Measurements from ENCODE around the gene WDFY2.
"Not testable (repeated sequence)": the region's sequence is repeated elsewhere in the genome, so short reads cannot be mapped to it uniquely, and the experiment has no call there.

The WDFY2 gene

DNA sequence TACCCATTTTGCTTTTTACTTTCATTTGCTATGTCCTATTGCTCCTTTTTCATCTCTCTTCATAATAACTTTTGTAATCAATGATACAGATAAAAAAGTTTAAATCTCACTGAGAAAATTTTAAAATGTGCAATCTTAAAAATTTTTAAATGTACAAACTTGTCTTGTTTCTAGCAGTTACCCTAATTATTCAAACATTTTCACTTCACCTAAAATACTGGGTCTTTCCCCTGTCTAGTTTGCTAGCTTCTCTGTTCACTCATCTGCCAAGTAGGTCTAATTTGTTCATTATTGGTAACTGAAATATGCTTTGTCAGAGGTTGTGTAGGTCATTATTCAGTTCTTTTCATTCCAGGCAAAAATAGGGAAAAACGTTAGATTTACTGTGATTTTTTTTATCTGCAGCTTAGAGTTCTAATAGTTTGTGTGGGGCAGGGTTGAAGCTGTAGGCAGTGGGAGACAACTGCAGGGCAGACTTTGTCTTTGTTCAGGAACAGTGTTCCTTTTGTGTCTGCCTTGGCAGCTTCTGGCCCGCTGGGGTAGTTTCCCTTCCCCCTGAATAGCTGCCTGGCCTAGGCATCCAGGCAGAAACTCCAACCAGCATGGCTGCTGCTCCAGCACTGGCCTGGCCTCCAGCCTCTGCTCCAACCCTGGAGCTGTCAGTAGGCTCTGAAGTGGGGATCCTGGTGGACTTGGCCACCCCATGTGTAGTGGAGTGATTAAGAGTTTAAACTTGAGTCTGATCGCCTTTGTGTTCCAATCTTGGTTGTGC lies 48.5 kb downstream of the WDFY2 start:
- DNase-seq (ENCODE audit: low read depth): no peak

DNA sequence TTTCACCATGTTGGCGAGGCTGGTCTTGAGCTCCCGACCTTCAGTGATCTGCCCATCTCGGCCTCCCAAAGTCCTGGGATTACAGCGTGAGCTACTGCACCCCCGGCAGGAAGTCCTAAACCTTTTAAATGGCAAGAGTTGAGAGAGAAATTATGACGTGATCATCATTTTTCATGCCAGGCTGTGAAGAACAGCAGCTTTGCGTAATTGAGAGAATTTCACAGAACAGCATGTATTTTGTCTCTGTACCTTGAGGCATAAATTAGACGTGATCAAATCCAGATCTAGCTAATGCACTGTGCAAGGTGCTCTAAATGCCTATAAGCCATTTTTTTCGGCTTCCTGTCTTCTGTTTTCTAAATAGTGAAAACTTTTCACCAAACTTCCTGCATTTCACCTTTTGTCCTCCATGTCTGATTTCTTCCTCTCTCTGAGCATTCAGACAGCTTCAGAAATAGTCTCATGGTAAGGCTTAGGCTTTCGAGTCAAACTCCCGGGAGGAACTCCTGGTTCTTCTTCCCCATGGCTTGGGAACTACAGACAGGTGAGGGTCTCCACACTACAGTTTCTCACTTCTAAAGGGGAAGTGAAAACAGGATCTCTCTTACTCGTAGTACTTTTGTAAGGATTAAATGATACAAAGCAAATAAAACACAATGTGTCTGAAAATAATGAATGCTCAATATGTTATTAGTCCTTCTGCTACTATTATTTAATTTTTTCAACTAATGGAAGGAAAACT lies 51.0 kb downstream of the WDFY2 start:
- no peak for DNase-seq (ENCODE audit: low read depth)

DNA sequence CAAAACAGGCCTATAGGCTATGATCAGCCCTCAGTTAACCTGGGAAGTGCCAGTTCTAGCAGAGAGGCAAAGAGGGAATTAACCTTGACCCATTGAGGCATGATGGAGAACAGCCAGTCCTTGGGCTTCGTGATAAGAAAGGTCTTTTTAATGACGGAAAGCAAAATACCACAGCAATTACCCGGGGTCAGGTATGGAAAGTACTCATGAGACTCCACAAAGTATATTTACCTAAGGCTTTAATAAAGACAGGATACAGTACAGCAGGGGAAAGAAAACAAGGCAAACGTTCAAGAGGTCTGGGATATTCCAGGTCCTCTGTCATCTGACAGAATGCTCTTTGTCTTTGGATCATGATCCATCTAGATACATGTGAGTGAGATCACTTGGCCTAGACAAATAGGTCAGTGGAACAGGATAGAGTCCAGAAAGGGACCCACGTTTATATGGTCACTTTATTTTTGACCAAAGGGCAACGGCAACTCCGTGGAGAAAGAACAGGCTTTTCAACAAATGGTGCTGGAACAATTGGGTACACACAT lies 52.2 kb downstream of the WDFY2 start:
- DNase-seq (ENCODE audit: low read depth): no peak

DNA sequence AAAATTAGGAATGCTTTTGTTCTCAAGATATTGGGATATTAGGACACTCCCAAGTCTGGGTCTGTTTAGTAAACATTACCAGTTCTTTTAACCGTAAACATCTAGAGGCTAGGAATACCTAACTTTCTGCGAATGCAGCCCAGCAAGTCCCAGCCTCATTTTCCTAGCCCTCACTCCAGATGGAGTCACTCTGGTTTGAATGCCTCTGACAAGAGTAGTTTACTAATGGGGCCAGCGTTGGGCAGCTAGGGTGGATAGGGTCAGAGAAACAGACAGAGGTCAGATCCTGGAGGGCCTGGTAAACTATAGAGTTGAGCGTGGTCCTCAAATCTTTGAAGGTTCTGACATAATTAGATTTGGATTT lies 53.6 kb downstream of the WDFY2 start:
- DNase-seq (ENCODE audit: low read depth): no peak

DNA sequence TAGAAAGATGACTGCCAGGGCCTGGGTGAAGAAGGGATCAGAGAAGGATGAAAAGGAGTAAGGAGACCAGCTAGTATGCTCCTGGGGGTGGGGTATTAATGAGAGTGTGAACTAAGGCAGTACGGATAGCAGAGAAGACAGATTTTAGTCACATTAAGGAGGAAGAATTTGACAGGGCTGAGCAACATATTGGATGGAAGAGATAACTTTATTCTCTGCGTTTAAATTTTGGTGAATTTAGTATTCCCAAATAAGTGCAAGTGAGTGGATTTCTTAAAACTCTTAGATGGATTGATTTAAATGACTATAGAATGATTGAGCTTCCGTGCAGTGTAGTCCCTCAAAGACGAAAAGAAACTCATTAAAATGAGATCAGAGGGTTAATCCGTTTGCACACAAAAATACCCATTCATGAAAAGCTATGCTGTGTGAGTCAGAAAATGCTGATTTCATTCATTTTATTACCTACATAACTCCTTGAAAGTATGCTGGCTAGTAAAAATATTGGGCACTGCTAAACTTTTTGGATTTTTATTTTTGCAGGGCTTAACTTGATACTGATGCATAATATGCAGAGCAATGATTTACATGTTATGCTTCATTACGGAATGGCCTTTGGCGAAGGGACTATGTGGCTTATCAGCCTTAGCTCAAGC lies 54.1 kb downstream of the WDFY2 start:
- DNase-seq (ENCODE audit: low read depth): no peak

DNA sequence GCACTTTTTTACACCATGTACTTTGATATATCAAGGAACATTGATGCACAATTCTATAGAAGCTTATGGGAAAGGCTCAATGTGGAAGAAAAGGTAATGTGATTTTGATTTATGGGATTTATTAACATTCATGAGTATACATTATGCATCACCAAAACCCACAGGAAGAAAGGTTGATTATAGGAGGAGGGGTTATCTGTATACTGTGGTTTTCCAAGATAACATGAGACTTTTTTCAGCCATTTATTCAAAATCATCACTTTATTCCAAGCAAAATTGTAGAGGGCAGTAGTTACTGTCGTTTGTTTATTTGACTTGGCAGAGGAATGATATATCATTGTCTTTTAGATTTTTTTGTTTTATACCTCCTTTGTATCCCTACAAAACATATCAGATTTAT lies 54.9 kb downstream of the WDFY2 start:
- no peak for DNase-seq (ENCODE audit: low read depth)

DNA sequence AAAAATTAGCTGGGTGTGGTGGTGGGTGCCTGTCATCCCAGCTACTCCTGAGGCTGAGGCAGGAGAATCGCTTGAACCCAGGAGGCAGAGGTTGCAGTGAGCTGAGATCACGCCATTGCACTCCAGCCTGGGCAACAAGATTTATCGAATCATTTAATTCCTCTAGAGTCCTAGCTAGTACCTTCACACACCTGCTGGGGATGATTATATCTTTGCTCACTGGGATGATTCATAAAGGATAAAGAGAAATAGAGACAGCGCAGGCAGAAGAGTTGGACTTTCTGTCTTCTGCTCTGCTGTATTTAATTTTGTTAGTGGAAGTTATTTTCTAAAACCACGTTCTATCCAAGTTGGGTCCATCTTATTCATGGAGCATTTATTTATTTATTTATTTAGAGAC lies 56.4 kb downstream of the WDFY2 start:
- not testable (repeated sequence) for DNase-seq (ENCODE audit: low read depth)

DNA sequence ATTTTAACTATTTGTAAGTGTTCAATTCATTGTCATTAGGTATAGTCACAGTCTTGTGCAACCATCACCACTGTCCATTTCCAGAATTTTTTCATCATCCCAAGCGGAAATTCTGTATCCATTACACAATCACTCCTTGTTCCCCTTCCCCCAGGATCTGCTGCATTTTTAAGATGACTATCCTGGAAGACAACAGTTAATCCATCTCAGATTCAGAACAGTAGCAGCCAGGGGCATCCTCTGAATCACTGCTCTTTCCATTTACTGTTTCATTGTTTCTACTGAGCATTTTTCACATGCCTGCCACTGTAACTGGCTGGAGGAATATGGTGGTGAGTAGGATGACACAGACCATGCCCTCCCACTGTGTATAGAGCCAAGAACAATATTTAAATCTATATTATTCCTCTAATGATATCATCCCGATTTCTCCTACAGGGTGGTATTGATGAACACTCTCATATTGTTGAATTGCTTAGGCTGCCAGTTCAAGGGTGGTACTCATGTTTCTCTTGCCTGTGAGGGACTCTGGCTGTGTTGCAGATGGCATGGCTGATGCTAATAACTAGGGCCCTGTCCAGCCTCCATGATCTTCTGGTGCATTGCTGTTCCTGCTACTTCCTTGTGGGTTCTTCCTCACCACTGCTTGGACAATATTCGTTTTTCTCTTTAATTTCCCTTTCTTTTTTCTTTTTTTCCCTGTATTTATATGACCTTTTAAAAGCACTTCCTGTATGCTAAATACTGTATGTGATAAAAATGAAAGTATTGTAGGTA lies 59.0 kb downstream of the WDFY2 start:
- DNase-seq (ENCODE audit: low read depth): no peak

DNA sequence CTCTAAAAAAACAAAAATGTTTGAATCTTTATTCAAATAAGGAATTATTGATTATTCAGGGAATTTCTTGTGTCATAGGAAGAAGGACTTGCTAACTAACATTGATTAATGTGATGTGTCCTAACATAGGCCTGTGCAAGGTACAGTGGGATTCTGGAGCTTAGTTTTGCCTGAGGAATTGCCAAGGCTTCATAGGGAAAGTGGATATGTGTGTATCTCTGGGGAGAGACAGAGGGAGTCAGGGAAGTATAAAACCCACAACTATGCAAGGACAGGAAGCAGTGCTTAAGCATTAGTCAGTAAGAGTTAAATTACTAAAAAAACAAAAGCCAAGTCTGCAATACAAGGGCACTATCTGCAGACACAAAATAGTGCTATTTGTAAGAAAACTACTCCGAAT lies 59.6 kb downstream of the WDFY2 start:
- no peak for DNase-seq (ENCODE audit: low read depth)

DNA sequence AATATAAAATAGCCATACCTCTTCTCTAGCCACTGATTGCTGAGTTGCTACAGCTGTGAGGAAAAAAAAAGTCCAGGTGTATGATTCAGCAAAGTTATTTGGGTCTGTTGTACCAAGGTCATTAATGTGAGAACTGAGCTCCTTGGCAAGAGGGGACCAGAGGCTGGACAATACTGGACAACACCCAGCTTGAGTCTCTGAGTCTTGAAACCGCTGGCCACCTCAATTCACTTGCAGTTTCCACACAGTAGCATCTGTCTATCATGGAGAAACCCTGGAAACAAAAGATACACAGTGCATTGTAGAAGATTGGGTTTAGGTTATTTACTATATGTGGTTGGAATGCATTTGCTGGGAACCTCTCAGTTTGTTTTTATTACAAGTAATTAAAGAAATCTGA lies 60.4 kb downstream of the WDFY2 start:
- no peak for DNase-seq (ENCODE audit: low read depth)

DNA sequence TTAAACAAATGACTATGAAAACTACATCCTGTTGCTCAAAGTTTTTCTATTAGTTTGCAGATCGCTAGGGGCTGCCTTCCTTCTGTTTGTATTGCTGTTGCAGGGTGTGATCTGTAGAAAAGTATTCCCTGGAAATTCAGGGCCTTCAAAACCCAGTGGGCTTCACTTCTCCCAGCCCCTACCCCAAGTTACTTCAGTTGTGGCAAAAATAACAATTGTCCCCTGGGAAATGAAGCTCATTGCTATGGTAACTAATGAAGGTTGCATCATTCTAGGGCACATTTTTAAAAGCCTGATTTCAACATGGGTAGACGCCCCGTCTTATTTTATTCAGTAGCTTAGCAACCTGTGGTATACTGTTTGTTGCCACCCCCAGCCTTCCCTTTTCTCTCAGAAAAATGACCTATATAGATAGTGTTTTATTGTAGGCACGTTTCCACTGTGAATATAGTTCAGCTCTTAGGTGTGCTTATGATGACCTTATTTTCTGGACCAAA lies 60.9 kb downstream of the WDFY2 start:
- no peak for DNase-seq (ENCODE audit: low read depth)

DNA sequence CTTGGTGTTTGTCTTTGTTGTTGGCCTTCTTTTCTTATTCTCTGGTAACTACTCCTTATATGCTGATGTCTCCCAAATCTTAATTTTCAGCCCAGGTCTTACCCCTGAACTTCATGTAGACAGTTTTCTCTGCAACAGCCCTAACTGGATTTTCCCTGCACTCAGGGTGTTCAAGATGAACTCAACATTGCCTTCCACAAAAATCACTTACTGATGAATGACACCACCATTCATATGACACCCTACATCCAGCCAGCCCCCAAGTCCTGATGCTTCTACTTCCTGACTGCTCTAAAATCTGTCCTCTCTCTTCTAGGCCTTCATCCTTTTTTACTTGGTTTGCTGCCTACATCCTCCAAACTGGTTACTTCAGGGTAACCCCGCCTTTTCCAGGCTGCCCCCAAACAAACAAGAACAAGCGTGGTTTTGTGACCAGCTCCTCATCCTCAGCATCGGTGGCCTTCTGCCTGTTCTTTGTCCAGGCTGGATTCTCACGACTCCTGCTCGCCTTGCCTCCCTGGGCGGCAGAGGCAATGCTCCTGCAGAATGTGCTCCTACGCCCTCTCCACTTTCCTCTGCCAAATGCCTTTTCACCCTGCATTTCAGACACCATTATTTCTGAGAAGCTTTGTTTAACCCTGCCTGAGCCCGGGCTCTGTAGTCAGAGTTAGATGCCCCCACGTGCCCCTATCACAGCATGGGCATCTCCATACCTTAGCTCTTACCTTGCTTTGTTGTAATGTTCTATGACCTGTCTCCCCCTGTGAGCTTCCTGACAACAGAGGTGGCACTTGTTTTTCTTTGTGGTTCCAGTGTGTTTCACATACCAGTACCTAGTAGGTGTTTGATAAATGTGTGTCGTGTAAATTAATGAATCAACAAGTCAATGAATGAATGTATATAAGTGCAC lies 61.8 kb downstream of the WDFY2 start:
- no peak for DNase-seq (ENCODE audit: low read depth)

DNA sequence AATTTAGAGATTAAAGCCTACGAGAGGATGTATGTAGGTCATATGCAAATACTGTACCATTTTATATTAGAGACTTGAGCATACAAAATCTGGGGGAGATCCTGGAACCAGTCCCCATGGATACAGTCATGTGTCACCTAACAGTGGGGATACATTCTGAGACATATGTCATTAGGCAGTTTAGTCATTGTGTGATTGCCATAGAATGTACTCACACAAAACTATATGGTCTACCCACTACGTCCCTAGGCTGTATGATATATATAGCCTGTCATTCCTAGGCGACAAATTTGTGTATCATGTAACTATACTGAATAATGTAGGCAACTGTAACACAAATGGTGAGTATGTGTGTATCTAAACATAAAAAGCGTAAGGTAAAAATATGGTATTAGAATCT lies 62.8 kb downstream of the WDFY2 start:
- no peak for DNase-seq (ENCODE audit: low read depth)

DNA sequence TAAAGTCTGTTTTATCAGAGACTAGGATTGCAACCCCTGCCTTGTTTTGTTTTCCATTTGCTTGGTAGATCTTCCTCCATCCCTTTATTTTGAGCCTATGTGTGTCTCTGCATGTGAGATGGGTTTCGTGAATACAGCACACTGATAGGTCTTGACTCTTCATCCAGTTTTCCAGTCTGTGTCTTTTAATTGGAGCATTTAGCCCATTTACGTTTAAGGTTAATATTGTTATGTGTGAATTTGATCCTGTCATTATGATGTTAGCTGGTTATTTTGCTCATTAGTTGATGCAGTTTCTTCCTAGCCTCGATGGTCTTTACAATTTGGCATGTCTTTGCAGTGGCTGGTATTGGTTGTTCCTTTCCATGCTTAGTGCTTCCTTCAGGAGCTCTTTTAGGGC lies 67.9 kb downstream of the WDFY2 start:
- not testable (repeated sequence) for DNase-seq (ENCODE audit: low read depth)

DNA sequence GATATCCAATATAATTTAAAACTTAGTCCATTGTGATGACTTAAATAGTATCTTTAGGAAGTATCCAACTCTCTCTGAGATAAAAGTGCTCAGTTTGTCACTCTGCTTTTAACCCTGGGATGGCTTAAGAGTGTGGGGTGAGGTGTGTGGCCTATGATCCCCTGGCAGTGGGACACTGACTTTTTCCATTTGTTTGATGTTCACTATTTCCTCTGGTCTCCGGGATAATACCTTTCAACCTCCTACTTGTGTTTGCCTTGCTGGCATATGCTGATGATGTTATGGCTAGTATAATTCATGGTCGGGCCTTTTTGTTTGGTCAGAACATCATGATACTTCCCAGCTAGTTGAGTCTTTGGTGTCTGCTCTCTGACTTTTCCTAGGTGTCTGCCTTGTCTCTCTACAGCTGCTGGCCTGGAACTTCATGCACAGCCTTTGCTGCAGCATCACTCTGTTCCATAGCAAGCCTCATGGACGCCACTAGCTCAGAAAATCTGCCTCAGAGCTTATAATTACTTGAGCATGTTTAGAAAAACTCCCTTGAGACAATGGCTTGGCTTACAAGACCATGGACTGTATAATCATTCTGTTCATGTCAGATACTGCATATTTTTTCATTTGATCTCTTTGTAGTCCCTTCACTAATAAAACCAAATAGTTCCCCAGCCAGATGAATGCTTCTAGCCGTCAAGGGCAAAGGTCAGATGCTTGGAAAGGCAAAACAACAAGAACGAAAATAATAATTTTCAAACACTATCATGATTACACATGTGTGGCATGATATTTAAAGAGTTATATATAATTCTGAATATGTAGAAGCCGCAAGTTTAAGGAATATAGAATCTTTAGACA lies 75.2 kb downstream of the WDFY2 start:
- DNase-seq (ENCODE audit: low read depth): no peak

DNA sequence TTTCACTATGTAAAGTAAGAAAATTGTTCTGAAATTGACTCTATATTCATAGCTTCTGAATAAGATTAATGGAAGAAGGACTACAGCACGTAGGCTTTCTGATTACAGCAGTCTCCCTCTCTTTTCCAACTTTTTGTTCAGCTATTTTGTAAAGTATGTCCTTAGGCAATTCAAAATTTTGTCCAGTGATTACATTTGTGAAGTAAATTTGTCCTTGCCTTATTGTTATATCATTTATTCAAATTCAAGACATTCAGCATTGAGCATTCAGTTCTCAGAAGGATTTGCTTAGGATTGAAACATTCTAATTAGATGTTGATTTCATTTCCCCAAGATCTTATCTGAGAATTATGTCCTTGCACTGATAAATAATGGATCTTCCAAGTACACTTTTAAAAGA lies 76.6 kb downstream of the WDFY2 start:
- DNase-seq (ENCODE audit: low read depth): no peak

DNA sequence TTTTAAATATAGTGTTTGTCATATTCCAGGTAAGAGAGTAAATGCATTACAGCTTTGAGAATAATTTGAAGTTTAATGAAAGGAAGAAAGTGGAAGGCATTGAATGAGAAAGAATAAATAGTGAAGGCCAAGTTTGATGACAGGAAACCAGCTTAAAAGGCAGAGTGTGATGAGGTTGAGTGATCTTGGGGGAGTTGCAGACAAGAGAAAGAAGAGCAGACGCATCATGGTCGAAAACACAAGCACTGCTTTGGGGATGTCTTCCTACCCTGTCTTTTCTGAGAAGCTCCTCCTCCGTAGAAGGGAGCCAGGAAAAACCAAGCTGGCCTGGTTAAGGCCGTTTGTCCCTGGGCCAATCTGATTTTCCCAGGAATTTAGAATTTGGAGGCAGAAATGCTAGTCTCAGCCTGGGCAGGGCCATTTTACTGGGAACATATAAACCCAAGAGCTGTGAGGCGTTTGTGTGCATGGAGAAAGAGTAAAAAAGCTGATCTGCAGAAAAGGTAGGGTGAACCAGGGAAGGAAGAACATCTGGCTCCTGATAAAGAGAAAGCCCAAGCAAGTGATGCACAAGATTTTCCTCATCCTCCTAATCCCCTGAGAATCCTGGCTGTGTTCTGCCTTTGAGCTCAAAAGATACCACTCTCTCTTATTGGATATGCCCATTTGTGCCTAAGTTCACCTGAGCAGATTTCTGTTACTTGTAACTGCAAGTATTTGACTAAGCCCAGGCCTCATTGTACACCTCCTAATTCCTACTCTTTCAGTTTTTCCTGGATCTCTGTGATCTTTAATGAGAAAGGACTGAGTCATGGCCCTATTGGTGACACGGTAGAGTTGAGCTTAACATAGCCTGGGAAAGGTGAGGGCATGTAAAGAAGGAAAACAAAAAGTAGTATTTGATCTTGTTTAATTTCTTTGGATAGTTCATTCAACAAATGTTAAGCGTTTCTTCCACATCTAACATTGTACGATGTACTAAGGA lies 80.0 kb downstream of the WDFY2 start:
- no peak for DNase-seq (ENCODE audit: low read depth)

DNA sequence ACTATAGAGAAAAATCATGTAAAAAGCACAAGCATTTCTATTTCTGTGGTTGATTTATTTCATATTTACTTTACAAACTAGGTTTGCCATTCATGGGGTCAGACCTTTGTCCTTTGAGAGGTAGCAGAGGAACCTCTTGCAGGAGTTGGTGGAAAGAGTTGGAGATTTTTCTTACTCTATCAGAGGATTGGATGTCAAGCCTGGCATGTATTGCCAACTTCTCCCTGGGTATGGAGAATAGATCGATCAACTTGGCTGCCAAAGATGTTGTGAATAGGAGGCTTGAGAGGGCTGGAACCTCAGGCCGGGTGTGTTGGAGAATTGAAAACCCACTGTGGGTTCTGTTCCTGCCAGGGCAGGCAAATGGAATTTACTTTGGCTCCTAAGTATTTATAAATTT lies 81.2 kb downstream of the WDFY2 start:
- no peak for DNase-seq (ENCODE audit: low read depth)

DNA sequence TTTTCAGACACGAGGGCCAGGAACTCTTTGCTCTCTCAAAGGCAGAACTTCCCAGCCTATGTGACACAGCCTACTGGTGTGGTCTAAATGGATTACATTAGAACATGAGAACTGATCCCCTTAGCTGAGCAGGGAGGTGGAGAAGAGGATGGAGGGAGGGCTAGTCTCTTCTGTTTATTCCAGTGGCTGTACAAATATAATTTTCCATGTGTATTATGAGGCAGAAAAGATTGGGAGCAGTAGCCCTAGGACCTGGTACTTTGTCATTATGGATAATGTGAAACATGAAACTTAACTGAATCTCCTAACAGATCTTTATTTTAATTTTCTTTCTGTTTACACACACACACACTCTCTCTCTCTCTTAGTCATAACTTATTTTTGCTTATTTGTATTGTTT lies 82.1 kb downstream of the WDFY2 start:
- no peak for DNase-seq (ENCODE audit: low read depth)

All from stimulated activated CD4-positive, alpha-beta T cell treated with anti-CD3 and anti-CD28 coated beads, Interleukin-2, amount 100 ng/mL, for 4 hours (primary cell).